ENCODE results near the gene FAM131A. TPM values are rescaled to one million over a fixed set of nuclear protein-coding genes. Genes with fewer than 3 reads are reported as not detected.

FAM131A gene, protein sequence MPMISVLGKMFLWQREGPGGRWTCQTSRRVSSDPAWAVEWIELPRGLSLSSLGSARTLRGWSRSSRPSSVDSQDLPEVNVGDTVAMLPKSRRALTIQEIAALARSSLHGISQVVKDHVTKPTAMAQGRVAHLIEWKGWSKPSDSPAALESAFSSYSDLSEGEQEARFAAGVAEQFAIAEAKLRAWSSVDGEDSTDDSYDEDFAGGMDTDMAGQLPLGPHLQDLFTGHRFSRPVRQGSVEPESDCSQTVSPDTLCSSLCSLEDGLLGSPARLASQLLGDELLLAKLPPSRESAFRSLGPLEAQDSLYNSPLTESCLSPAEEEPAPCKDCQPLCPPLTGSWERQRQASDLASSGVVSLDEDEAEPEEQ
- total RNA-seq (2014; rRNA removed; shearing (Covaris generic)), result 3.8 and 5.2 TPM in 2 replicates
- 3.7 and 4.2 TPM in 2 replicates for total RNA-seq (2022)
- percentile 34 among the genes with signal in this experiment for Bru-seq, nascent RNA
- percentile 32 among the genes with signal in this experiment for BruChase-seq, experiment 1, labeled RNA remaining after a 6-hour chase
- percentile 32 among the genes with signal in this experiment for BruChase-seq, experiment 2, labeled RNA remaining after a 2-hour chase
- long read RNA-seq, partial matches to known transcripts, result 0 of 1 reads
- long read RNA-seq, other reads (novel, unspliced or antisense), result 1 of 1 reads

DNA sequence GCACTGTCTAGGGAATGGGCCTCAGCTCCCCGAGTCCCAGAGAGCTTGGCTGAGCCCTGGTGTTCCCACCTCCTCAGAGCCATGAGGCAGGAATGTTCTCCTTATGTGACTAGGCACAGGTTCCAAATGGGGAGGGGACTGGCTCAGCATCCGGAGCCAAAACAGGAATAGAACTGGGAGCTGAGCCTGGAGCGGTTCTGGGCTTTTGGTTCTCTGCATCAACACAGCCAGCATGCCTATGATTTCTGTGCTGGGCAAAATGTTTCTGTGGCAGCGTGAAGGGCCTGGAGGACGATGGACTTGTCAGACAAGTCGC, at the start of gene FAM131A:
TSS of gene FAM131A (plus strand) at position 202 of the 316 bp plus-strand sequence. CDS start at position 233, 31 bp downstream.
- peak within 1 kb of the TSS; percentile 73; the same call in 1 of the 2 replicates for H3K4me2 ChIP-seq (ENCODE audit: low read length)
- H3K27ac ChIP-seq (ENCODE audit: low read depth, low read length, poor library complexity, severe bottlenecking), result no peak within 1 kb of the TSS
- no peaks in the 10 kb centered on the region for H3K9me3 ChIP-seq (ENCODE audit: low read length)
- no peak within 1 kb of the TSS for H2AFZ ChIP-seq (ENCODE audit: low read length)
- TF ChIP-seq, protein P1, sequence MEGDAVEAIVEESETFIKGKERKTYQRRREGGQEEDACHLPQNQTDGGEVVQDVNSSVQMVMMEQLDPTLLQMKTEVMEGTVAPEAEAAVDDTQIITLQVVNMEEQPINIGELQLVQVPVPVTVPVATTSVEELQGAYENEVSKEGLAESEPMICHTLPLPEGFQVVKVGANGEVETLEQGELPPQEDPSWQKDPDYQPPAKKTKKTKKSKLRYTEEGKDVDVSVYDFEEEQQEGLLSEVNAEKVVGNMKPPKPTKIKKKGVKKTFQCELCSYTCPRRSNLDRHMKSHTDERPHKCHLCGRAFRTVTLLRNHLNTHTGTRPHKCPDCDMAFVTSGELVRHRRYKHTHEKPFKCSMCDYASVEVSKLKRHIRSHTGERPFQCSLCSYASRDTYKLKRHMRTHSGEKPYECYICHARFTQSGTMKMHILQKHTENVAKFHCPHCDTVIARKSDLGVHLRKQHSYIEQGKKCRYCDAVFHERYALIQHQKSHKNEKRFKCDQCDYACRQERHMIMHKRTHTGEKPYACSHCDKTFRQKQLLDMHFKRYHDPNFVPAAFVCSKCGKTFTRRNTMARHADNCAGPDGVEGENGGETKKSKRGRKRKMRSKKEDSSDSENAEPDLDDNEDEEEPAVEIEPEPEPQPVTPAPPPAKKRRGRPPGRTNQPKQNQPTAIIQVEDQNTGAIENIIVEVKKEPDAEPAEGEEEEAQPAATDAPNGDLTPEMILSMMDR (conservative IDR thresholded peaks at IDR 0.05; ENCODE audit: low read length), result no peak
- no peak for TF ChIP-seq EZH2phosphoT487 (IDR thresholded peaks at IDR 0.05; ENCODE audit: borderline replicate concordance, low read depth, low read length)
- H3K4me1 ChIP-seq (ENCODE audit: insufficient read depth, low read length, poor library complexity, severe bottlenecking), result peaks cover 8% of the 10 kb centered on the region
- ChIA-PET CTCF (ENCODE audit: unreplicated experiment) (no interaction called here), POLR2A (interaction anchor here (1.2 kb wide), 1 partner anchor 11 kb away, joined by 4 read pairs; no protein-coding TSS in a partner anchor)
- peaks cover 4% of the 10 kb centered on the region; the same call in 1 of the 2 replicates for H4K20me1 ChIP-seq (ENCODE audit: insufficient read depth, low read length)
- BruUV-seq (replicated peaks), result no TSS peak
- no peak within 1 kb of the TSS for H3K4me3 ChIP-seq (ENCODE audit: low read depth, low read length, poor library complexity, severe bottlenecking)
- no peaks in the 10 kb centered on the region for H3K9me2 ChIP-seq (ENCODE audit: insufficient read depth, low read length)
- intact Hi-C loops (cut with micrococcal nuclease; ENCODE audit: unreplicated experiment), result no loop called here
- no peak for DNase-seq (ENCODE audit: low spot score)
- peaks cover 33% of the 10 kb centered on the region for H3K36me3 ChIP-seq (ENCODE audit: insufficient read depth, low read length)
- no peaks in the 10 kb centered on the region for H3K79me2 ChIP-seq (ENCODE audit: insufficient read depth, low read depth, low read length)

DNA sequence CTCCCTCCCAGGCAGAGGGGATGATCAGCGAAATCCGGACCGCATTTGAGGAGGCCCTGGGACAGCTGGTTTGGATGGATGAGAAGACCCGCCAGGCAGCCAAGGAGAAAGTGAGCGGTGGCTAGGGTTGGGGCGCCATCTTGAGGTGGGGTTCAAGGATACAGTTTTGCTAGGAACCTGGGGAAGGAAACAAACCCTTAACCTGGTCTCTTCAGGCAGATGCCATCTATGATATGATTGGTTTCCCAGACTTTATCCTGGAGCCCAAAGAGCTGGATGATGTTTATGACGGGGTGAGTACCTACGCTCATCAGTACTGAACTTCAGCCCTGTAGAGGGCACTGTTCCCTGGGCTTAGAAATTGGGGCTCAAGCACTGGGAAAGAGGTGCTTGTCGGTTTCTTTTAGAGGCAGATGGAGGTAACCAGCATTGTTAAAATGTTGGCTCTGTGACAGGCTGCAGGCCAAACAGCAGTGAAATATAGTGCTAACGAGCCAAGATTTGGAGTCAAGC, 47.9 kb upstream of the FAM131A start:
- Histone ChIP-seq H3K9me3 (ENCODE audit: low read length) (no peaks in the 10 kb centered on the region), H3K4me3 (ENCODE audit: low read depth, low read length, poor library complexity, severe bottlenecking) (no peak overlapping the region), H3K36me3 (ENCODE audit: insufficient read depth, low read length) (no peaks in the 10 kb centered on the region), H4K20me1 (ENCODE audit: insufficient read depth, low read length) (no peaks in the 10 kb centered on the region), H3K79me2 (ENCODE audit: insufficient read depth, low read depth, low read length) (no peaks in the 10 kb centered on the region), H3K9me2 (ENCODE audit: insufficient read depth, low read length) (no peaks in the 10 kb centered on the region), H2AFZ (ENCODE audit: low read length) (no peak overlapping the region), H3K4me1 (ENCODE audit: insufficient read depth, low read length, poor library complexity, severe bottlenecking) (no peaks in the 10 kb centered on the region), H3K27ac (ENCODE audit: low read depth, low read length, poor library complexity, severe bottlenecking) (no peak overlapping the region), H3K4me2 (ENCODE audit: low read length) (no peak overlapping the region)
- intact Hi-C loops (cut with micrococcal nuclease; ENCODE audit: unreplicated experiment), result loop anchor here (1.0 to 5.0 kb wide), 3 partner anchors 37 to 394 kb away; no protein-coding TSS in a partner anchor
- CTCF ChIA-PET (ENCODE audit: unreplicated experiment), result interaction anchor here (0.7 kb wide), 1 partner anchor 144 kb away, joined by 4 read pairs; no protein-coding TSS in a partner anchor
- POLR2A ChIA-PET, result no interaction called here
- peak; percentile 65 for DNase-seq (ENCODE audit: low spot score)
- TF ChIP-seq EZH2phosphoT487 (IDR thresholded peaks at IDR 0.05; ENCODE audit: borderline replicate concordance, low read depth, low read length), result no peak
- TF ChIP-seq, protein P1 (conservative IDR thresholded peaks at IDR 0.05; ENCODE audit: low read length), result peak; percentile 90
- no TSS peak for BruUV-seq (replicated peaks)
